H9 (cell line): ENCODE data around the gene SCAF11. TPM values are rescaled to one million over a fixed set of nuclear protein-coding genes. Genes with fewer than 3 reads are reported as not detected.
A peak's percentile ranks its signal among the peaks of the same experiment; 100 is the strongest.

Source experiments
- DNase-seq: peaks from one replicate; pipeline ENCODE4 v3.0.0-alpha.2; 2017
- H2AFZ ChIP-seq: one replicate; pipeline ENCODE4 v1.6.1; 2013; ENCODE audit warnings: mild to moderate bottlenecking, low read length, control low read depth, moderate library complexity
- H2AK5ac ChIP-seq: 2 replicates; pipeline ENCODE4 v1.6.1; 2013; ENCODE audit warnings: low read length, control low read depth, mixed read lengths; ENCODE audit not compliant: insufficient read length
- H2BK120ac ChIP-seq: one replicate; pipeline ENCODE4 v1.6.1; 2013; ENCODE audit warnings: low read depth, mild to moderate bottlenecking, low read length, control low read depth, inconsistent platforms; ENCODE audit not compliant: poor library complexity, severe bottlenecking
- H2BK12ac ChIP-seq: 2 replicates; pipeline ENCODE4 v1.6.1; 2013; ENCODE audit warnings: low read length, control low read depth, mixed read lengths, low read depth; ENCODE audit not compliant: insufficient read length
- H2BK15ac ChIP-seq: 2 replicates; pipeline ENCODE4 v1.6.1; 2013; ENCODE audit warnings: low read depth, low read length, control low read depth
- H2BK20ac ChIP-seq: one replicate; pipeline ENCODE4 v1.6.1; 2013; ENCODE audit warnings: low read depth, mild to moderate bottlenecking, low read length, control low read depth, inconsistent platforms; ENCODE audit not compliant: poor library complexity, severe bottlenecking
- H2BK5ac ChIP-seq: 2 replicates; pipeline ENCODE4 v1.6.1; 2013; ENCODE audit warnings: low read length, control low read depth, mixed read lengths; ENCODE audit not compliant: insufficient read length
- H3K14ac ChIP-seq: 2 replicates; pipeline ENCODE4 v1.6.1; 2013; ENCODE audit warnings: low read length, control low read depth; ENCODE audit not compliant: insufficient read depth
- H3K18ac ChIP-seq: 2 replicates; pipeline ENCODE4 v1.6.1; 2013; ENCODE audit warnings: low read depth, mild to moderate bottlenecking, mixed read lengths, low read length, control low read depth; ENCODE audit not compliant: insufficient read length
- H3K23ac ChIP-seq: 2 replicates; pipeline ENCODE4 v1.6.1; 2013; ENCODE audit warnings: low read length, control low read depth, mixed read lengths, low read depth; ENCODE audit not compliant: insufficient read length
- H3K23me2 ChIP-seq: 2 replicates; pipeline ENCODE4 v1.6.1; 2013; ENCODE audit warnings: low read depth, mild to moderate bottlenecking, mixed read lengths, low read length, control low read depth; ENCODE audit not compliant: insufficient read length, poor library complexity, severe bottlenecking
- H3K27ac ChIP-seq: 2 replicates; pipeline ENCODE4 v1.5.1; 2013; ENCODE audit warnings: low read length, control low read depth, mixed read lengths, low read depth; ENCODE audit not compliant: insufficient read length
- H3K27me3 ChIP-seq: 2 replicates; pipeline ENCODE4 v1.6.1; 2013; ENCODE audit warnings: low read length, control low read depth, inconsistent platforms; ENCODE audit not compliant: insufficient read depth
- H3K4ac ChIP-seq: 2 replicates; pipeline ENCODE4 v1.6.1; 2013; ENCODE audit warnings: low read depth, mild to moderate bottlenecking, control low read depth, inconsistent platforms, low read length, moderate library complexity
- H3K4me1 ChIP-seq: 2 replicates; pipeline ENCODE4 v1.6.1; 2013; ENCODE audit warnings: low read length, control low read depth, inconsistent platforms; ENCODE audit not compliant: insufficient read depth
- H3K4me2 ChIP-seq: 2 replicates; pipeline ENCODE4 v1.6.1; 2013; ENCODE audit warnings: low read length, control low read depth, mixed read lengths; ENCODE audit not compliant: insufficient read length, insufficient read depth
- H3K56ac ChIP-seq: 2 replicates; pipeline ENCODE4 v1.6.1; 2013; ENCODE audit warnings: low read depth, mild to moderate bottlenecking, mixed read lengths, low read length, control low read depth; ENCODE audit not compliant: insufficient read length
- H3K79me1 ChIP-seq: 2 replicates; pipeline ENCODE4 v1.6.1; 2013; ENCODE audit warnings: low read depth, mild to moderate bottlenecking, moderate library complexity, low read length, control low read depth, inconsistent platforms; ENCODE audit not compliant: insufficient read depth, poor library complexity, severe bottlenecking
- H3K79me2 ChIP-seq: 2 replicates; pipeline ENCODE4 v1.6.1; 2013; ENCODE audit warnings: low read length, control low read depth, inconsistent platforms; ENCODE audit not compliant: insufficient read depth
- H3K9ac ChIP-seq: 2 replicates; pipeline ENCODE4 v1.6.1; 2013; ENCODE audit warnings: low read length, control low read depth, mixed read lengths; ENCODE audit not compliant: insufficient read length; ENCODE audit errors: extremely low read depth
- H3K9me3 ChIP-seq: one replicate; pipeline ENCODE4 v1.6.1; 2013; ENCODE audit warnings: low read depth, low read length, inconsistent platforms; ENCODE audit not compliant: control insufficient read depth
- H3T11ph ChIP-seq: one replicate; pipeline ENCODE4 v1.6.1; 2013; ENCODE audit warnings: mild to moderate bottlenecking, low read length, control low read depth, inconsistent platforms
- H4K20me1 ChIP-seq: one replicate; pipeline ENCODE4 v1.6.1; 2013; ENCODE audit not compliant: control insufficient read depth, insufficient read length, insufficient read depth
- H4K5ac ChIP-seq: 2 replicates; pipeline ENCODE4 v1.6.1; 2013; ENCODE audit warnings: low read depth, mild to moderate bottlenecking, mixed read lengths, low read length, control low read depth; ENCODE audit not compliant: insufficient read length
- H4K8ac ChIP-seq: replicated peaks from 2 replicates; pipeline ENCODE4 v1.6.1; 2013; ENCODE audit warnings: low read length, control low read depth, mixed read lengths, low read depth; ENCODE audit not compliant: insufficient read length
- H4K91ac ChIP-seq: 2 replicates; pipeline ENCODE4 v1.6.1; 2013; ENCODE audit warnings: low read depth, mild to moderate bottlenecking, moderate library complexity, mixed read lengths, low read length, control low read depth; ENCODE audit not compliant: insufficient read length
- H3K27ac Mint-ChIP-seq, 3 experiments: 2 replicates in 2 of 3; 3 replicates in 1 of 3; pipeline ENCODE4 v1.8.0; 2020 to 2021; ENCODE audit warnings: mixed read lengths in 3 of 3, mild to moderate bottlenecking in 1 of 3, moderate library complexity in 1 of 3
- H3K27me3 Mint-ChIP-seq: 2 replicates; pipeline ENCODE4 v1.8.0; 2021; ENCODE audit warnings: low read depth, mild to moderate bottlenecking, moderate library complexity, mixed read lengths
- H3K36me3 Mint-ChIP-seq, 3 experiments: 2 replicates in 2 of 3; 3 replicates in 1 of 3; pipeline ENCODE4 v1.8.0; 2020 to 2021; ENCODE audit warnings: low read depth in 3 of 3, mixed read lengths in 3 of 3; ENCODE audit not compliant: insufficient read depth in 1 of 3
- H3K4me1 Mint-ChIP-seq, 2 experiments: 2 replicates each; pipeline ENCODE4 v1.8.0; 2020; ENCODE audit warnings: mixed read lengths in 2 of 2
- H3K4me3 Mint-ChIP-seq, 2 experiments: 2 replicates in 1 of 2; 3 replicates in 1 of 2; pipeline ENCODE4 v1.8.0; 2020 to 2021; ENCODE audit warnings: mild to moderate bottlenecking in 2 of 2, mixed read lengths in 2 of 2, moderate library complexity in 1 of 2
- H3K9me3 Mint-ChIP-seq, 2 experiments: 2 replicates in 1 of 2; 3 replicates in 1 of 2; pipeline ENCODE4 v1.8.0; 2020; ENCODE audit warnings: mild to moderate bottlenecking in 2 of 2, mixed read lengths in 2 of 2, moderate library complexity in 1 of 2
- WGBS: extraction: QIAGEN DNeasy Blood & Tissue Kit; methylation state at CpG from one replicate; pipeline ENCODE4 v1.1.7; 2013; ENCODE audit warnings: missing lambda C conversion rate, low lambda C conversion rate, mixed read lengths; ENCODE audit not compliant: insufficient read length; ENCODE audit errors: extremely low coverage; 5-methylcytosine and 5-hydroxymethylcytosine counted together
- total RNA-seq: library from RNA; stranded (reverse); gene quantifications from 2 replicates; pipeline ENCODE4 v1.2.1, GENCODE V29; 2021
- TF ChIP-seq, protein P1 (sequence below): fragments of 200-600 bp; sonication (generic); conservative IDR thresholded peaks from 3 replicates; pipeline ENCODE4 v1.8.0; 2021; ENCODE audit warnings: antibody characterized with exemption, mild to moderate bottlenecking

SCAF11 gene
- total RNA-seq, 1 experiment from 2014 or later, result 90.8 TPM

DNA sequence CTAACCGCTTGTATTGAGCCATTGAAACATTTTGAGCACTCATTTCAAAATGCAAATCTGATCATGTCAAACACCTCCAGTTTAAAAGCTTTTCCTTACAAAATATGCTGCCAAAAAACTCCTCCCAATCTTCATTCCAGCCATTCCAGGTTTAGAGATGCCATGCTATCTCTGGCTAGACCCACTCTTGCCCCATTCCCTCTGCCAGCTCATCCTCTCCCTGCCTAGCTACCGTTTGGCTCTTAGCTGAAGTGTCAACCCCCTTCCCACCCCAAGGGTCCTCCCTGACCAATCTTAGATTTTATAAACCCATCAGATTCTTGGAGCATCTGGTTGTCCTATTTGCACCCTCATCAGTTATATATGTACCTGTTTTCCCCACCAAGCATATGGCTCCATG, 75.0 kb downstream of the SCAF11 start:
- H3K27me3 Mint-ChIP-seq, result no peaks in the 10 kb centered on the region
- Histone ChIP-seq H3K79me2 (no peaks in the 10 kb centered on the region), H3K14ac (no peak overlapping the region), H3K23me2 (no peaks in the 10 kb centered on the region), H3K4me2 (no peak overlapping the region), H2BK20ac (no peak overlapping the region), H3K18ac (no peak overlapping the region), H3K27me3 (no peaks in the 10 kb centered on the region), H2BK5ac (no peak overlapping the region), H3K79me1 (no peaks in the 10 kb centered on the region), H3K23ac (no peak overlapping the region), H3K9ac (no peak overlapping the region), H4K91ac (no peak overlapping the region), H2AK5ac (no peak overlapping the region), H2BK120ac (no peak overlapping the region), H4K5ac (no peak overlapping the region), H2BK15ac (no peak overlapping the region), H2AFZ (no peak overlapping the region), H4K8ac (no peak overlapping the region), H3K4me1 (no peaks in the 10 kb centered on the region), H3K4ac (no peak overlapping the region), H3K56ac (no peak overlapping the region), H2BK12ac (no peak overlapping the region), H3T11ph (no peak overlapping the region), H4K20me1 (no peaks in the 10 kb centered on the region), H3K27ac (no peak overlapping the region), H3K9me3 (no peaks in the 10 kb centered on the region)
- no peak overlapping the region for H3K4me3 Mint-ChIP-seq
- H3K9me3 Mint-ChIP-seq, result no peaks in the 10 kb centered on the region
- no peak for DNase-seq
- peak overlapping the region in 1 of 3 experiments; percentile 69; a peak in 1 of 7 replicates for H3K27ac Mint-ChIP-seq
- WGBS, result no CpG with 5 or more reads among the region's 2 CpGs
- H3K4me1 Mint-ChIP-seq, result no peaks in the 10 kb centered on the region
- H3K36me3 Mint-ChIP-seq, result peaks cover 0 to 11% (median 0%) of the 10 kb centered on the region in 3 experiments; a peak in 3 of 7 replicates
- TF ChIP-seq, protein P1, sequence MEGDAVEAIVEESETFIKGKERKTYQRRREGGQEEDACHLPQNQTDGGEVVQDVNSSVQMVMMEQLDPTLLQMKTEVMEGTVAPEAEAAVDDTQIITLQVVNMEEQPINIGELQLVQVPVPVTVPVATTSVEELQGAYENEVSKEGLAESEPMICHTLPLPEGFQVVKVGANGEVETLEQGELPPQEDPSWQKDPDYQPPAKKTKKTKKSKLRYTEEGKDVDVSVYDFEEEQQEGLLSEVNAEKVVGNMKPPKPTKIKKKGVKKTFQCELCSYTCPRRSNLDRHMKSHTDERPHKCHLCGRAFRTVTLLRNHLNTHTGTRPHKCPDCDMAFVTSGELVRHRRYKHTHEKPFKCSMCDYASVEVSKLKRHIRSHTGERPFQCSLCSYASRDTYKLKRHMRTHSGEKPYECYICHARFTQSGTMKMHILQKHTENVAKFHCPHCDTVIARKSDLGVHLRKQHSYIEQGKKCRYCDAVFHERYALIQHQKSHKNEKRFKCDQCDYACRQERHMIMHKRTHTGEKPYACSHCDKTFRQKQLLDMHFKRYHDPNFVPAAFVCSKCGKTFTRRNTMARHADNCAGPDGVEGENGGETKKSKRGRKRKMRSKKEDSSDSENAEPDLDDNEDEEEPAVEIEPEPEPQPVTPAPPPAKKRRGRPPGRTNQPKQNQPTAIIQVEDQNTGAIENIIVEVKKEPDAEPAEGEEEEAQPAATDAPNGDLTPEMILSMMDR, result no peak
